Neural cell (in vitro differentiated cells): Measurements from ENCODE around the gene RCC2. TPM values are rescaled to one million over a fixed set of nuclear protein-coding genes. Genes with fewer than 3 reads are reported as not detected.

Experiments used
- H2AFZ ChIP-seq: fragments of 200-600, 300-800 bp; sonication (generic), shearing (Covaris generic); 2 replicates; pipeline ENCODE4 v1.6.0; 2014; ENCODE audit warnings: low read depth, mild to moderate bottlenecking, antibody characterized with exemption, low read length, moderate library complexity
- H3F3A ChIP-seq: fragments of 200-600 bp; shearing (Covaris generic); 2 replicates; pipeline ENCODE4 v1.6.1; 2016; ENCODE audit warnings: mild to moderate bottlenecking, moderate library complexity, mixed read lengths, antibody characterized with exemption, low read length; ENCODE audit not compliant: insufficient read depth, poor library complexity, severe bottlenecking
- H3K27ac ChIP-seq: fragments of 200-600, 300-800 bp; sonication (generic), shearing (Covaris generic); 2 replicates; pipeline ENCODE4 v1.5.1; 2014; ENCODE audit warnings: mild to moderate bottlenecking, low read length, moderate library complexity
- H3K27me3 ChIP-seq: fragments of 300-800, 200-600 bp; sonication (generic), shearing (Covaris generic); 2 replicates; pipeline ENCODE4 v1.6.0; 2014; ENCODE audit warnings: mild to moderate bottlenecking, low read depth, low read length, moderate library complexity; ENCODE audit not compliant: insufficient read depth
- H3K36me3 ChIP-seq: fragments of 300-800, 200-600 bp; sonication (generic), shearing (Covaris generic); 2 replicates; pipeline ENCODE4 v1.5.1; 2014; ENCODE audit warnings: mild to moderate bottlenecking, antibody characterized with exemption, low read length, moderate library complexity; ENCODE audit not compliant: insufficient read depth
- H3K4me2 ChIP-seq: fragments of 300-800, 200-600 bp; sonication (generic), shearing (Covaris generic); 2 replicates; pipeline ENCODE4 v1.6.0; 2014; ENCODE audit warnings: mild to moderate bottlenecking, low read length
- H3K4me3 ChIP-seq: fragments of 300-800, 200-600 bp; sonication (generic), shearing (Covaris generic); 2 replicates; pipeline ENCODE4 v1.5.1; 2014; ENCODE audit warnings: mild to moderate bottlenecking, low read length, moderate library complexity
- H3K79me2 ChIP-seq: fragments of 200-600 bp; shearing (Covaris generic); replicated peaks from 2 replicates; pipeline ENCODE4 v1.6.0; 2014; ENCODE audit warnings: mild to moderate bottlenecking, low read length, moderate library complexity; ENCODE audit not compliant: insufficient read depth
- H3K9ac ChIP-seq: fragments of 300-800, 200-600 bp; sonication (generic), shearing (Covaris generic); 2 replicates; pipeline ENCODE4 v1.6.1; 2016; ENCODE audit warnings: mild to moderate bottlenecking, low read length, mixed read lengths
- H3K9me2 ChIP-seq: fragments of 200-600 bp; shearing (Covaris generic); 2 replicates; pipeline ENCODE4 v1.6.1; 2016; ENCODE audit warnings: mild to moderate bottlenecking, low read length, mixed read lengths; ENCODE audit not compliant: insufficient read depth
- H3K9me3 ChIP-seq: fragments of 200-600, 300-800 bp; sonication (generic), shearing (Covaris generic); 2 replicates; pipeline ENCODE4 v1.6.1; 2016; ENCODE audit warnings: mild to moderate bottlenecking, mixed run types, low read length, moderate library complexity, mixed read lengths
- H4K20me1 ChIP-seq: fragments of 200-600 bp; shearing (Covaris generic); 2 replicates; pipeline ENCODE4 v1.6.1; 2016; ENCODE audit warnings: mild to moderate bottlenecking, mixed run types; ENCODE audit not compliant: insufficient read depth
- CTCF ChIP-seq: fragments of 450-650 bp; IDR thresholded peaks from 2 replicates; pipeline ENCODE4 v1.5.1; 2014; ENCODE audit warnings: antibody characterized with exemption, mild to moderate bottlenecking, moderate library complexity; ENCODE audit not compliant: poor library complexity, severe bottlenecking
- EP300 ChIP-seq: fragments of 450-650 bp; conservative IDR thresholded peaks from 2 replicates; pipeline ENCODE4 v1.6.1; 2014; ENCODE audit warnings: antibody characterized with exemption, mild to moderate bottlenecking, moderate library complexity; ENCODE audit not compliant: poor library complexity, severe bottlenecking
- EZH2 ChIP-seq: fragments of 200-600, 300-800 bp; shearing (Covaris generic), sonication (generic); IDR thresholded peaks from 2 replicates; pipeline ENCODE4 v1.6.1; 2014; ENCODE audit warnings: antibody characterized with exemption, low read length, borderline replicate concordance, mild to moderate bottlenecking; ENCODE audit not compliant: insufficient read depth, poor library complexity, severe bottlenecking
- MXI1 ChIP-seq: fragments of 450-650 bp; conservative IDR thresholded peaks from 2 replicates; pipeline ENCODE4 v1.6.1; 2014; ENCODE audit warnings: antibody characterized with exemption, mild to moderate bottlenecking; ENCODE audit not compliant: poor library complexity, severe bottlenecking
- POLR2AphosphoS5 ChIP-seq: IDR thresholded peaks from 2 replicates; pipeline ENCODE4 v1.6.1; 2012
- RAD21 ChIP-seq: fragments of 450-650 bp; conservative IDR thresholded peaks from 2 replicates; pipeline ENCODE4 v1.6.1; 2014; ENCODE audit warnings: antibody characterized with exemption, mild to moderate bottlenecking, moderate library complexity
- REST ChIP-seq: IDR thresholded peaks from 2 replicates; pipeline ENCODE4 v1.6.1; 2012; ENCODE audit warnings: borderline replicate concordance
- SMC3 ChIP-seq: fragments of 450-650 bp; conservative IDR thresholded peaks from 2 replicates; pipeline ENCODE4 v1.6.1; 2014; ENCODE audit warnings: antibody characterized with exemption, mild to moderate bottlenecking, moderate library complexity; ENCODE audit not compliant: poor library complexity
- TAF1 ChIP-seq: IDR thresholded peaks from 2 replicates; pipeline ENCODE4 v1.6.1; 2012; ENCODE audit warnings: low read depth
- polyA plus RNA-seq: library from polyadenylated mRNA; depleted of rRNA; stranded (reverse); fragments of >200 nt; gene quantifications from 2 replicates; pipeline ENCODE4 v1.2.3, GENCODE V29; 2014

The RCC2 gene
- polyA plus RNA-seq, 1 donor from 2014 or later, result 34.4 TPM

- Histone ChIP-seq H2AFZ (no peak overlapping the region), H3K27ac (no peak overlapping the region), H4K20me1 (no peaks in the 10 kb centered on the region), H3K9me3 (no peaks in the 10 kb centered on the region), H3K4me2 (no peak overlapping the region), H3K36me3 (no peaks in the 10 kb centered on the region), H3K9me2 (no peaks in the 10 kb centered on the region), H3F3A (no peaks in the 10 kb centered on the region), H3K79me2 (no peaks in the 10 kb centered on the region), H3K4me3 (no peak overlapping the region), H3K9ac (no peak overlapping the region), H3K27me3 (no peaks in the 10 kb centered on the region)
- TF ChIP-seq SMC3, result no peak
- TF ChIP-seq REST, result no peak
- no peak for TF ChIP-seq EP300
- no peak for TF ChIP-seq MXI1
- no peak for TF ChIP-seq RAD21
- TF ChIP-seq EZH2, result no peak
- TF ChIP-seq TAF1, result no peak
- TF ChIP-seq POLR2AphosphoS5, result no peak
- no peak for TF ChIP-seq CTCF
Observed at GRCh38 chr1:17381161-17381560, 58.3 kb downstream of the RCC2 start.

- Histone ChIP-seq H4K20me1 (no peaks in the 10 kb centered on the region), H3K4me2 (no peak overlapping the region), H3F3A (no peaks in the 10 kb centered on the region), H3K4me3 (no peak overlapping the region), H3K27me3 (no peaks in the 10 kb centered on the region), H3K36me3 (no peaks in the 10 kb centered on the region), H2AFZ (no peak overlapping the region), H3K79me2 (no peaks in the 10 kb centered on the region), H3K9me2 (no peaks in the 10 kb centered on the region), H3K27ac (no peak overlapping the region), H3K9me3 (no peaks in the 10 kb centered on the region), H3K9ac (no peak overlapping the region)
- TF ChIP-seq TAF1, result no peak
- no peak for TF ChIP-seq RAD21
- TF ChIP-seq EP300, result no peak
- TF ChIP-seq POLR2AphosphoS5, result no peak
- no peak for TF ChIP-seq CTCF
- TF ChIP-seq SMC3, result no peak
- TF ChIP-seq EZH2, result no peak
- TF ChIP-seq MXI1, result no peak
Observed at GRCh38 chr1:17377325-17377953, 62.0 kb downstream of the RCC2 start.
